ENCODE measurements around the gene IL22RA2. TPM values are rescaled to one million over a fixed set of nuclear protein-coding genes. Genes with fewer than 3 reads are reported as not detected.
"Not testable (repeated sequence)": the region's sequence is repeated elsewhere in the genome, so short reads cannot be mapped to it uniquely, and the experiment has no call there.

Gene IL22RA2, protein sequence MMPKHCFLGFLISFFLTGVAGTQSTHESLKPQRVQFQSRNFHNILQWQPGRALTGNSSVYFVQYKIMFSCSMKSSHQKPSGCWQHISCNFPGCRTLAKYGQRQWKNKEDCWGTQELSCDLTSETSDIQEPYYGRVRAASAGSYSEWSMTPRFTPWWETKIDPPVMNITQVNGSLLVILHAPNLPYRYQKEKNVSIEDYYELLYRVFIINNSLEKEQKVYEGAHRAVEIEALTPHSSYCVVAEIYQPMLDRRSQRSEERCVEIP
- total RNA-seq = not detected

DNA sequence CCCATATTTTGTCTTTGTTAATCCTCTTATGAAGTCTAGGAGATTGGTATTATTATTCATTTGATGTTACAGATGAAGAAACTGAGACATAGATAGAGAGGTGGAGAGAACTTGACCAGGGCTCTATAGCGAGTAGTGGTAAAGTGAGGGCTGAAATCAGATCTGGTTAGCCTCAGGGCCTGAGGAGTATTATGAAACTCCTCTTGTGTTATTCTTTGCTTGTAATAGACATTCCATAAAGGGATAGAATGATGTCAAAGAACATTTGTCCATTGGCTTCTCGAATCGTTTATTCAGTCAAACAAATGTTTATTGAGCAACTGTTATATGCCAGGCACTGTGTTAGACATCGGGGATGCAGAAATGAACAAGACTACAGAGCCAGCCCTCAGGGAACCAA lies at the start of gene IL22RA2:
IL22RA2 (minus strand) TSS at position 144 of the 400 bp plus-strand sequence. CDS start 11,895 bp downstream, outside the sequence.
- peaks cover 3% of the 10 kb centered on the region for H3K9me3 Mint-ChIP-seq
- DNase-seq (ENCODE audit: low spot score) = no peak
- no peak within 1 kb of the TSS for H3K27ac Mint-ChIP-seq
- H3K4me3 Mint-ChIP-seq = no peak within 1 kb of the TSS
- H3K36me3 Mint-ChIP-seq = peaks cover 10% of the 10 kb centered on the region
- ATAC-seq = no peak
- H3K4me1 Mint-ChIP-seq (ENCODE audit: low read depth in 2 of 2) = peaks cover 0 to under 1% of the 10 kb centered on the region in 2 donors
- H3K27me3 Mint-ChIP-seq = peaks cover 14 to 21% of the 10 kb centered on the region in 2 donors

DNA sequence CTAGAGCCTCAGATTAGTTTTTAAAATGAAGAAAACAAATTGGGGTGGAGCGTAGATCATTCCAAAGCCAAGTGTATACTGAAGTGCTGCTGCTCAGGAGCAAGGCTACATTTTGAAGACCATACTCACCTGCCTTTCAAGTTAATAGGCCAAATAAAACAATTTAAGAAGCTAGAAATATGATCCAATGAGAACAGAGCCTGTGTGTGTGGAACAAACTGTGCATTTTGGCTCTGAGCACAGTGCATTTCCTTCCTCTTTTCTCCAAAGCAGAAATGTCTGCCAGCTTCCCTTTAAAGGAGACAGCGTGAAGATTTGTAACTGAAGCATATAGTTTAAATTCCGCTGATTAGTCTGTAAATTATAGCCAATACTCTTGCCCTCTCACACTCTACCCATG lies 48.9 kb upstream of the IL22RA2 start:
- H3K27ac Mint-ChIP-seq = no peak overlapping the region
- H3K27me3 Mint-ChIP-seq = peaks cover 0 to 2% of the 10 kb centered on the region in 2 donors
- no peak overlapping the region for H3K4me3 Mint-ChIP-seq
- peaks cover 43 to 52% of the 10 kb centered on the region in 2 donors for H3K4me1 Mint-ChIP-seq (ENCODE audit: low read depth in 2 of 2)
- DNase-seq (ENCODE audit: low spot score) (no peak), ATAC-seq (no peak)
- peaks cover 10% of the 10 kb centered on the region for H3K36me3 Mint-ChIP-seq
- H3K9me3 Mint-ChIP-seq = no peaks in the 10 kb centered on the region

DNA sequence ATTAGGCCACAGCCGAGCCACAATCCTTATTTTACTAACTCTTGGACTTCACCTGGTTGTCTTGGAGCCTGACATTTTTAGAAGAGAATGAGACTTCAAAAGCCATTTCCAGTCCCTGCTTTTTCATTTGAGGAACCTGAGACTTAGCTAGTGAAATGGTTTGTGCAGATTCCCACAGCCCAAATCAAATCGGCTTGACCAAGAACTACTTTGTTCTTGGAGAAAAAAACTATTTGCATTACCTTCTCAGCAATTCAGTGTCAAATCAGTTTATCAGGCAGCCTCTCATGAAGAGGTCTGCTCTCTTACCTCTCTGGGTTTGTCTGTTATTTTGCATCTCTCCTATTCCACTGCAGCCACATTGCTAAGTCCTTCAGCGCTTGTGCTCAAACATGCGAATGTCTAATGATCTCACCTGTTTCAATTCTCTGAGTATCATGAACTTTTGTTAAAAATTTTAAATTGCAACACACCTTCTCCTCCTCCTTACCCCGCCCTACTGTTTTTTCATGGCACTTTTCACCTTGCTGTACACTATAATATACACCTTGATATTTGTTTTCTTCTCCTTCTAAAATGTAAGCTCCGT lies 46.3 kb upstream of the IL22RA2 start:
- peaks cover 52 to 58% of the 10 kb centered on the region in 2 donors for H3K4me1 Mint-ChIP-seq (ENCODE audit: low read depth in 2 of 2)
- no peak for DNase-seq (ENCODE audit: low spot score)

DNA sequence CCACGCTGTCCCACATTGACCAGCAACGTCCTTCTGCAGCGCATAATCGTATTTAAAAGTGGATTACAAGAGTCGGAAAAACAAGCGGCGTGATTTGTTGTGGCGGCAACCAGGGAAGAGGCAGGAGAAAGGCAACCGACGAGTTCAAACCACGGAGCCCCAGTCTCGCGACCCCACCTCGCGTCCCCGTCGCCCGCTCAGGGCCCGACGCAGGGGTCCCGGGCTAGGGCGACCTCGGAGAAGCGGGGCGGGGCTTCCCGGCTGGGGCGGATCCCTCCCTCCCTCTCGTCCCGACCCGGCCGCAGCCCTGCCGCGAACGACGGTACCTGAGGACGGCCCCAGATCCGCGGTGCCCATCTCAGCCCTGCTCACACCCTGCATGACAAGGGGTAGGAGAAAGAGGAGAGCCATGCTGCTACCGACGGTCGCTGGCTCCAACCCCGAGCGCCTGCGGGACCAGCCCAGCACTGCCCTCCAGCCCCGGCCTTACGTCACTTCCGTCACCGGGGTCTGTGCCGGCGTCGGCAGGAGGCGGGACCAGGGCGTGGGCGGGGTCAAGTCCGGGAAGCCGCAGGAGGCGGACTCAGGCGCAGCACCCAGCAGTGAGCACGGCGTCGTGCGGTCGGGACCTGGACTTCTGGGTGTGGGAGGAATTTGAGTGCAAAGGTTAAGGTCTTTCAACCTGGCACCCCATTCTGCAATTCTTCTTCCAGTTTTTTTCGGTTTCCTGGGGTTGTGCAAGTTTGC lies 45.6 kb upstream of the IL22RA2 start, which contains the start of gene IFNGR1:
IFNGR1 (minus strand) TSS at position 469 of the 747 bp plus-strand sequence; CDS start at position 411, 58 bp downstream.
- H3K4me3 Mint-ChIP-seq = peak within 1 kb of the TSS; percentile 100
- ATAC-seq = peak; percentile 96
- peaks cover 53 to 61% of the 10 kb centered on the region in 2 donors for H3K4me1 Mint-ChIP-seq (ENCODE audit: low read depth in 2 of 2)
- H3K27me3 Mint-ChIP-seq = peaks cover 0 to 2% of the 10 kb centered on the region in 2 donors
- peak; percentile 97 for DNase-seq (ENCODE audit: low spot score)
- peaks cover 10% of the 10 kb centered on the region for H3K36me3 Mint-ChIP-seq
- H3K9me3 Mint-ChIP-seq = no peaks in the 10 kb centered on the region
- H3K27ac Mint-ChIP-seq = peak within 1 kb of the TSS; percentile 97 to 99

More for the DNA sequence above, 46.3 kb upstream of the IL22RA2 start:
- no peaks in the 10 kb centered on the region for H3K9me3 Mint-ChIP-seq
- H3K27me3 Mint-ChIP-seq = peaks cover 0 to 2% of the 10 kb centered on the region in 2 donors
- H3K27ac Mint-ChIP-seq = peak overlapping the region; percentile 97 to 99
- peaks cover 10% of the 10 kb centered on the region for H3K36me3 Mint-ChIP-seq
- peak overlapping the region; percentile 100 for H3K4me3 Mint-ChIP-seq
- no peak for ATAC-seq

DNA sequence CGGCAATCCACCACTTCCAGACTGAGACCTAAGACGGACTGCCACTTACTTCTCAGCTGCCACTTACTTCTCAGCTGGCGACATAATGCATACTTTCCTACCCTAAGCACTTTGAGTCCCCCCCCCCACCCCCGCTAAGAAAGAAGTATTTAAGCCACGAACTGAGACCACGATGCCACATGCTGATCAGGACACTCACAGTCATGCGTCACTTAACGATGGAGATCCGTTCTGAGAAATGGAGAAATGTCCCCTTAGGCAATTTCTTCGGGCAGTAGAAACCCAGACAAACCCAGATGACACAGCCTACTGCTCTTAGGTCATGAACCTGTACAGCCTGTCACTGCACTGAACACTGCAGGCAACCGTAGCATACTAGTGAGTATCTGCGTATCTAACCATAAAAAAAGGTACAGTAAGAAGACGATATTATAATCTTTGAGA lies 45.1 kb upstream of the IL22RA2 start:
- peak; percentile 88 for ATAC-seq
- Mint-ChIP-seq H3K4me1 (ENCODE audit: low read depth in 2 of 2) (peaks cover 52 to 61% of the 10 kb centered on the region in 2 donors), H3K27ac (peak overlapping the region; percentile 97 to 99), H3K4me3 (peak overlapping the region; percentile 100), H3K9me3 (no peaks in the 10 kb centered on the region), H3K36me3 (peaks cover 10% of the 10 kb centered on the region), H3K27me3 (peaks cover 0 to 2% of the 10 kb centered on the region in 2 donors)
- DNase-seq (ENCODE audit: low spot score) = peak; percentile 67

DNA sequence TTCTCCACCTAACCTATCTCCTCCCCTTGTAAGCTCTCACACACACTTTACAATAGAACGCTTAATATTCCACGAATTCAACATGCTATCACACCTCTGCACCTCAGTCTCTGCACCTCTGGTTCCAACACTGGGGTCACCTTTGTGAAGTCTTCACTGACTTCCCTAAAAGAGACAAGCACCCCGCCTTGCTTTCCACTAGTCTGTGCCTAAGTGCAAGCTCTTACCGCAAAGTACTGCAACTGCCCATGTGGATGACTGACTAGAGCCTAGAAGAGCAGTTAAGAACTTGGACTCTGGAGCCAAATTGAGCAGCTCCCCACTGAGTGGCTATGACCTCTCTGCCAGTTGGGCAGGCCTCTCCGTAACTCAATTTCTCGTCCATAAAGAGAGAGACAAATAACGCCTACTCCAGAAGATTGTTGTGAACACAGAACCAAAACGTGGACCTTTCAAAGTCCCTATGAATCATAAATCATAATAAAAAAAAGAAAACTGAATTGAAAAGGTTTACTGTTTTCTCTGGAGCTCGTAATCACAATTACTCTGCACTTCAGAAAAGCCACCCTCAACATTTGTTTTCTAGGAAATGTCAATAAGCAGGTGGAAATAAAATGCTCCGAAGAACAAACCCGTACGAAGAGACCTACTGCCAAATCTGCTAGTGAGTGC lies 44.5 kb upstream of the IL22RA2 start:
- no peaks in the 10 kb centered on the region for H3K9me3 Mint-ChIP-seq
- peaks cover 53 to 64% of the 10 kb centered on the region in 2 donors for H3K4me1 Mint-ChIP-seq (ENCODE audit: low read depth in 2 of 2)
- DNase-seq (ENCODE audit: low spot score) (no peak), ATAC-seq (no peak)
- peaks cover 0 to 2% of the 10 kb centered on the region in 2 donors for H3K27me3 Mint-ChIP-seq
- H3K27ac Mint-ChIP-seq = peak overlapping the region; percentile 97 to 99
- peak overlapping the region; percentile 100 for H3K4me3 Mint-ChIP-seq
- peaks cover 14% of the 10 kb centered on the region for H3K36me3 Mint-ChIP-seq

DNA sequence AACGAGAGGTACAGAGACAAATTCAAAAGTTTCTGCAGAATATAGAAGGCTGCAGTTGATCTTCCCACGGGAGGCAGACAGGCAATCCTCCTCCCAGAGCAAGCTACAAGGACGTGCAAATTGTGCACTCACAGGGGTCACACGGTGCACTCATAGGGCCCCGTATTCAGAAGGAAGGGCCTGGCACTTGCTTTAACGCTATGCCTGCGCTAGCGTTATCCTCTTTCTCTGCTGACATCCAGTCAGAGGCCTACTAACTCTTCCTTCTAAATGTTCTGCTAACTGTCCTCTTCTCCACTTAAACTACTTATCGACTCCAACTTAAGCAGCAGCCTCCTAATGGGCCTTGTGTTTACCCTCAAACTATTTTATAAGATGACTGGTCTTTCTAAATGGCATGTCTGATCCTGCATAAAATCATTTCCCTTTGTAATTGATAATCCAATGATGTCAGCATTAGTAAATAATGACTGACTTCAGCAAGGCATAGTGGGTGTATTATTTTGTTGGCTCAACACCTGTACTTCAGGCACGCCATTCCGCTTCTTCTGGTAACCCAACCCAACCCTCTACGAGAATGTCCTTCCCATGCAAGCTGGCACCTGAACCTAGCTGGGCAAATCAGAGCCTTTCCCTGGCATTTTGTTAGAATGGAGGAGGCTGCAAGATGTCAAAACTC lies 43.6 kb upstream of the IL22RA2 start:
- Mint-ChIP-seq H3K27ac (peak overlapping the region; percentile 97 to 99), H3K27me3 (peaks cover 0 to 2% of the 10 kb centered on the region in 2 donors), H3K9me3 (no peaks in the 10 kb centered on the region), H3K36me3 (peaks cover 14% of the 10 kb centered on the region), H3K4me1 (ENCODE audit: low read depth in 2 of 2) (peaks cover 57 to 71% of the 10 kb centered on the region in 2 donors), H3K4me3 (peak overlapping the region; percentile 100)
- ATAC-seq = no peak
- no peak for DNase-seq (ENCODE audit: low spot score)

DNA sequence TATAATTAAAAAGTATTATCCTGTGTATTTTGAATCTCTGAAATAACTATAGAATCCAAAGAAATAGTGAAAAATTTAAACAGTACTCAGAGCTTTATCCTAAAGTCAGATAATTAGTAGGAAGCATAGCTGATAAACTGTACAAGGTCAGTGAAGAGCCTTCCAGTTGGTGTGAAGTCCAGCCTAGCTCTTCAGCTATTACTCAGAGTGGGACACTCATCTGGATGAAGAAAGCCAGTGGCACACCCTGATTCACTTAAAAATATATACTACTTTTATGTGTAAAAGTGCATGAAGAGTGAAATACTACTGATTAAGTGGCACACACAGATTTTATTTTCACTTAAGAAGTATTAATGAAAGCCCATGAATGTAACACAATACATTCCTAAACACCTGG lies 42.7 kb upstream of the IL22RA2 start:
- H3K27me3 Mint-ChIP-seq = peaks cover 0 to 2% of the 10 kb centered on the region in 2 donors
- no peaks in the 10 kb centered on the region for H3K9me3 Mint-ChIP-seq
- no peak for DNase-seq (ENCODE audit: low spot score)
- H3K27ac Mint-ChIP-seq = peak overlapping the region in 1 of 2 donors; percentile 97
- H3K36me3 Mint-ChIP-seq = peaks cover 14% of the 10 kb centered on the region
- H3K4me3 Mint-ChIP-seq = peak overlapping the region; percentile 100
- no peak for ATAC-seq
- H3K4me1 Mint-ChIP-seq (ENCODE audit: low read depth in 2 of 2) = peaks cover 63 to 79% of the 10 kb centered on the region in 2 donors

DNA sequence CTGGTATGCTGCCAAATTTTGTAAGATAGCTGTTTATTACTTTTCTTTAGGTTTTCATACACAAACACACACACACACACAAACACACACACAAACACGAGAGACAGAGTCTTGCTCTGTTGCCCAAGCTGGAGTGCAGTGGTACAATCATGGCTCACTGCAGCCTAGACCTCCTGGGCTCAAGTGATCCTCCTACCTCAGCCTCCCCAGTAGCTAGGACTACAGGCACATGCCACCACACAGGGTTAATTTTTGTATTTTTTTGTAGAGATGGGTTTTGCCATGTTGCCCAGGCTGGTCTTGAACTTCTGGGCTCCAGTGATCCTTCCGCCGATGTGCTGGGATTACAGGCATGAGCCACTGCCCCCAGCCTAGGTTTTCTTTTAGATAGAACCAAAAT lies 42.2 kb upstream of the IL22RA2 start:
- H3K27me3 Mint-ChIP-seq; H3K4me3 Mint-ChIP-seq; DNase-seq (ENCODE audit: low spot score); H3K27ac Mint-ChIP-seq; H3K9me3 Mint-ChIP-seq; ATAC-seq: not testable (repeated sequence)
- H3K4me1 Mint-ChIP-seq (ENCODE audit: low read depth in 2 of 2) = peaks cover 63 to 81% of the 10 kb centered on the region in 2 donors
- peaks cover 14% of the 10 kb centered on the region for H3K36me3 Mint-ChIP-seq

DNA sequence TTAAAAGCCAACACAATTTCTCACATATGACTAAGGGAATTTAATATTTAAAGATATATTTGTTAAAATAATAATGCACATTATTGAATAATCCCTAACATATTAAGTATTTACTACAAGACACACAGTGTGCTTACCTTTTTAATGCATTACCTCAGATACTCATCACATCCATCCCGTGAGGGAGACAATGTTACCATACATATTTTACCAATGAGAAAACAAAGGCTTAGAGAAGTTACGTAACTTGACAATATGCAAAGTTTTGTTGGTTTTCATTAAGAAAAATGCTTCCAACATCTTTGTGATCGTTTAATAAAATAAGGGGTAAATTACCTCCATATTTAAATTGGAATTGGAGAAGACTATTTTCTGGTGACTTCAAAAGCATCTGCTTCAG lies 41.5 kb upstream of the IL22RA2 start:
- Mint-ChIP-seq H3K4me3 (no peak overlapping the region), H3K27ac (no peak overlapping the region), H3K27me3 (no peaks in the 10 kb centered on the region), H3K4me1 (ENCODE audit: low read depth in 2 of 2) (peaks cover 60 to 76% of the 10 kb centered on the region in 2 donors), H3K9me3 (no peaks in the 10 kb centered on the region), H3K36me3 (peaks cover 15% of the 10 kb centered on the region)
- no peak for ATAC-seq
- no peak for DNase-seq (ENCODE audit: low spot score)

DNA sequence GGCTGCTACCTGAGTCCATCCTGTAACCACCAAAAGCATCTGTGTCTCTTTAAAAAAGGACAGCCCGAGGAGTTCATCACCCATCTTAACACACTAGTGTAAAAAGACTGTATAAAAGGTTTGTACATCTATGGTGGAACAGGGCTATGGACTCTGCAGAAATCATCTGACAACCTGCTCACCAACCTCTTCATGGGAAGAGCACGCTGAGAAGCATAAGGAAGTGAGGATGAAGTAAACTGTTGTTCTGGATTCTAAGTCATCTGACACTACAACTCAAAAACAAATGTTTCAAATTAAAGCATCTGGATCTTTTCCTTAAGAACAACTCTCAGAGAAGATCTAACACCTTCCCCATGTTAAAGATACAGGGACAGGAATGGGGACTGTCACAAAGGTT lies 40.4 kb upstream of the IL22RA2 start:
- peaks cover 65 to 78% of the 10 kb centered on the region in 2 donors for H3K4me1 Mint-ChIP-seq (ENCODE audit: low read depth in 2 of 2)
- ATAC-seq (no peak), DNase-seq (ENCODE audit: low spot score) (no peak)
- peaks cover 19% of the 10 kb centered on the region for H3K36me3 Mint-ChIP-seq
- H3K27ac Mint-ChIP-seq = peak overlapping the region in 1 of 2 donors; percentile 67
- no peak overlapping the region for H3K4me3 Mint-ChIP-seq
- no peaks in the 10 kb centered on the region for H3K9me3 Mint-ChIP-seq
- no peaks in the 10 kb centered on the region for H3K27me3 Mint-ChIP-seq

DNA sequence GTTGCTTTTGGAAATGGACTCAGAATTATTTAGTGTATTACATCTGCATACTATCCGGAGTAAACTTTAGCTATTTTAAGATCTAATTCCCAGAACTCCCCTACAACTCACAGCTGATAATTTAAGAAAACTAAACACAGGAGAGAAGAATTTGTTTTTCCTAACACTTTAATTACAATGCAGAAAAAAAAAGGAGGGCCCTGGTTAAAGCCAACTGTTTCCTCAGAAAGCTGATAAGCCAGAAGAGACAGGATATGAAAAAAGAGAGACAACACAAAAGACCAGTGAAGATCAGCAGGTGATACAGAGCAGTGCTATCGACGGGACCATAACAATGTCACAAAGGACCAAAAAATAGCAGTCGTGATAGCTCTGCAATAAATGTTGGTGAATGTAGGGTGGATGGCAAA lies 39.9 kb upstream of the IL22RA2 start:
- H3K27ac Mint-ChIP-seq = peak overlapping the region in 1 of 2 donors; percentile 32
- ATAC-seq = no peak
- no peaks in the 10 kb centered on the region for H3K9me3 Mint-ChIP-seq
- H3K4me3 Mint-ChIP-seq = no peak overlapping the region
- DNase-seq (ENCODE audit: low spot score) = no peak
- peaks cover 61 to 74% of the 10 kb centered on the region in 2 donors for H3K4me1 Mint-ChIP-seq (ENCODE audit: low read depth in 2 of 2)
- peaks cover 14% of the 10 kb centered on the region for H3K36me3 Mint-ChIP-seq
- no peaks in the 10 kb centered on the region for H3K27me3 Mint-ChIP-seq

DNA sequence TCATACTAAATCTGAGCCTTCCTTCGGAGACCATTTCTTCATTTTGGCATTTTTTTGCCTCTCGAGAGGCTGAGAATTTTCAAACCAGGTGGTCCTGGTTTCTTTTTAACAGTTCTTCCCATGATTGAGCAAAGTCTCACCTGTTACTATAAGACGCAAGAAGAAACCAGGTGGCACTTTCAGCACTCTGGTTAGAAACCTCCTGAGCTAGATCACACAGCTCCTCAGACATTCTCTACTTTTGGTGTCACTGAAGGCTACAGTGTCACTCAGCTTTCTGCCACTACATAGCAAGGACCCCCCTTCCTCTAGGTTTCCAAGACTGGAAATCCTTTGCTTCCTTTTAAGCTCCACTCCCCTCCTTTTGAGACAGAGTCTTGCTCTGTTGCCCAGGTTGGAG lies 38.5 kb upstream of the IL22RA2 start:
- peaks cover 55 to 70% of the 10 kb centered on the region in 2 donors for H3K4me1 Mint-ChIP-seq (ENCODE audit: low read depth in 2 of 2)
- no peaks in the 10 kb centered on the region for H3K27me3 Mint-ChIP-seq
- H3K36me3 Mint-ChIP-seq = peaks cover 20% of the 10 kb centered on the region
- DNase-seq (ENCODE audit: low spot score) (no peak), ATAC-seq (no peak)
- H3K9me3 Mint-ChIP-seq = no peaks in the 10 kb centered on the region
- no peak overlapping the region for H3K4me3 Mint-ChIP-seq
- no peak overlapping the region for H3K27ac Mint-ChIP-seq
